ENCODE measurements around the gene PALMD. TPM values are rescaled to one million over a fixed set of nuclear protein-coding genes. Genes with fewer than 3 reads are reported as not detected.
A peak's percentile ranks its signal among the peaks of the same experiment; 100 is the strongest.

The PALMD gene
- total and polyA plus RNA-seq, 2 donors (not counting 1 experiment from before 2014, with no cell fraction given) = not detected

GRCh38 chr1:99727575-99728185, 81.8 kb downstream of the PALMD start:
- Histone ChIP-seq H3K4me3 (ENCODE audit: control extremely low read depth in 1 of 5, extremely low read depth in 1 of 5, insufficient read depth in 1 of 5, low read depth in 2 of 5, low read length in 4 of 5) (no peak overlapping the region), H4K20me1 (ENCODE audit: control insufficient read depth, insufficient read depth, low read length, poor library complexity, severe bottlenecking) (no peaks in the 10 kb centered on the region), H3K27me3 (replicated peaks in 1 of 4; ENCODE audit: control extremely low read depth in 1 of 4, control insufficient read depth in 3 of 4, insufficient read depth in 4 of 4, low read length in 3 of 4) (no peaks in the 10 kb centered on the region), H3K36me3 (replicated peaks in 1 of 2; ENCODE audit: control extremely low read depth in 1 of 2, control insufficient read depth in 1 of 2, extremely low read depth in 1 of 2, insufficient read depth in 2 of 2, low read length in 1 of 2) (no peaks in the 10 kb centered on the region), H3K9ac (ENCODE audit: low read length) (no peak overlapping the region), H3K4me1 (ENCODE audit: control insufficient read depth in 2 of 2, insufficient read depth in 2 of 2, low read length in 2 of 2) (no peaks in the 10 kb centered on the region), H2AFZ (ENCODE audit: insufficient read depth, low read depth, low read length, poor library complexity, severe bottlenecking) (no peak overlapping the region), H3K27ac (ENCODE audit: low read length in 2 of 2) (no peak overlapping the region), H3K4me2 (replicated peaks; ENCODE audit: low read depth, low read length, poor library complexity, severe bottlenecking) (no peak overlapping the region), H3K9me3 (ENCODE audit: control extremely low read depth in 1 of 3, control insufficient read depth in 2 of 3, insufficient read depth in 1 of 3, low read length in 2 of 3) (no peaks in the 10 kb centered on the region), H3K79me2 (ENCODE audit: control insufficient read depth, insufficient read depth, low read length) (no peaks in the 10 kb centered on the region)
- no peak for TF ChIP-seq EZH2 (IDR thresholded peaks at IDR 0.05; ENCODE audit: borderline replicate concordance, insufficient read depth, low read depth, low read length, poor library complexity, severe bottlenecking)
- TF ChIP-seq, protein P1, sequence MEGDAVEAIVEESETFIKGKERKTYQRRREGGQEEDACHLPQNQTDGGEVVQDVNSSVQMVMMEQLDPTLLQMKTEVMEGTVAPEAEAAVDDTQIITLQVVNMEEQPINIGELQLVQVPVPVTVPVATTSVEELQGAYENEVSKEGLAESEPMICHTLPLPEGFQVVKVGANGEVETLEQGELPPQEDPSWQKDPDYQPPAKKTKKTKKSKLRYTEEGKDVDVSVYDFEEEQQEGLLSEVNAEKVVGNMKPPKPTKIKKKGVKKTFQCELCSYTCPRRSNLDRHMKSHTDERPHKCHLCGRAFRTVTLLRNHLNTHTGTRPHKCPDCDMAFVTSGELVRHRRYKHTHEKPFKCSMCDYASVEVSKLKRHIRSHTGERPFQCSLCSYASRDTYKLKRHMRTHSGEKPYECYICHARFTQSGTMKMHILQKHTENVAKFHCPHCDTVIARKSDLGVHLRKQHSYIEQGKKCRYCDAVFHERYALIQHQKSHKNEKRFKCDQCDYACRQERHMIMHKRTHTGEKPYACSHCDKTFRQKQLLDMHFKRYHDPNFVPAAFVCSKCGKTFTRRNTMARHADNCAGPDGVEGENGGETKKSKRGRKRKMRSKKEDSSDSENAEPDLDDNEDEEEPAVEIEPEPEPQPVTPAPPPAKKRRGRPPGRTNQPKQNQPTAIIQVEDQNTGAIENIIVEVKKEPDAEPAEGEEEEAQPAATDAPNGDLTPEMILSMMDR (IDR thresholded peaks at IDR 0.05) = no peak
- CTCF ChIA-PET = no interaction called here
- Mint-ChIP-seq H3K9me3 (ENCODE audit: insufficient read depth) (no peaks in the 10 kb centered on the region), H3K4me3 (no peak overlapping the region), H3K4me1 (no peaks in the 10 kb centered on the region), H3K27ac (no peak overlapping the region), H3K27me3 (no peaks in the 10 kb centered on the region)
- intact Hi-C loops (cut with micrococcal nuclease) = no loop called here
- WGBS (ENCODE audit: insufficient coverage) = no CpG with 5 or more reads among the region's 4 CpGs
- POLR2A ChIA-PET = no interaction called here
- no peak for ATAC-seq (ENCODE audit: low read depth)
- no peak for DNase-seq

- Mint-ChIP-seq H3K4me3 (no peak overlapping the region), H3K4me1 (no peaks in the 10 kb centered on the region), H3K9me3 (ENCODE audit: insufficient read depth) (no peaks in the 10 kb centered on the region), H3K27me3 (no peaks in the 10 kb centered on the region), H3K27ac (no peak overlapping the region)
- Histone ChIP-seq H3K79me2 (ENCODE audit: control insufficient read depth, insufficient read depth, low read length) (no peaks in the 10 kb centered on the region), H3K4me2 (replicated peaks; ENCODE audit: low read depth, low read length, poor library complexity, severe bottlenecking) (no peak overlapping the region), H3K4me1 (ENCODE audit: control insufficient read depth in 2 of 2, insufficient read depth in 2 of 2, low read length in 2 of 2) (no peaks in the 10 kb centered on the region), H4K20me1 (ENCODE audit: control insufficient read depth, insufficient read depth, low read length, poor library complexity, severe bottlenecking) (no peaks in the 10 kb centered on the region), H3K9me3 (ENCODE audit: control extremely low read depth in 1 of 3, control insufficient read depth in 2 of 3, insufficient read depth in 1 of 3, low read length in 2 of 3) (no peaks in the 10 kb centered on the region), H3K27ac (ENCODE audit: low read length in 2 of 2) (no peak overlapping the region), H2AFZ (ENCODE audit: insufficient read depth, low read depth, low read length, poor library complexity, severe bottlenecking) (no peak overlapping the region), H3K36me3 (replicated peaks in 1 of 2; ENCODE audit: control extremely low read depth in 1 of 2, control insufficient read depth in 1 of 2, extremely low read depth in 1 of 2, insufficient read depth in 2 of 2, low read length in 1 of 2) (no peaks in the 10 kb centered on the region), H3K9ac (ENCODE audit: low read length) (no peak overlapping the region), H3K27me3 (replicated peaks in 1 of 4; ENCODE audit: control extremely low read depth in 1 of 4, control insufficient read depth in 3 of 4, insufficient read depth in 4 of 4, low read length in 3 of 4) (no peaks in the 10 kb centered on the region), H3K4me3 (ENCODE audit: control extremely low read depth in 1 of 5, extremely low read depth in 1 of 5, insufficient read depth in 1 of 5, low read depth in 2 of 5, low read length in 4 of 5) (no peak overlapping the region)
- POLR2A ChIA-PET = no interaction called here
- CTCF ChIA-PET = no interaction called here
- 57% methylated on average over 3 of the region's 4 CpGs for WGBS (ENCODE audit: insufficient coverage)
- ATAC-seq (ENCODE audit: low read depth) (no peak), DNase-seq (no peak)
- TF ChIP-seq, protein P1 (IDR thresholded peaks at IDR 0.05) = peak; percentile 44
- no peak for TF ChIP-seq EZH2 (IDR thresholded peaks at IDR 0.05; ENCODE audit: borderline replicate concordance, insufficient read depth, low read depth, low read length, poor library complexity, severe bottlenecking)
- intact Hi-C loops (cut with micrococcal nuclease) = no loop called here
Observed at GRCh38 chr1:99728494-99729235, 82.8 kb downstream of the PALMD start.
